ENCODE measurements around the gene LRIT3.

GRCh38 chr4:109861916-109862511 is 14.1 kb downstream of the LRIT3 start:
- TF ChIP-seq CTCF (conservative IDR thresholded peaks at IDR 0.05) (no peak), EZH2 (IDR thresholded peaks at IDR 0.05; ENCODE audit: low read depth) (no peak)

Measured in PC-9 (cell line).